H1 (cell line): ENCODE data around the gene SMCHD1. TPM values are rescaled to one million over a fixed set of nuclear protein-coding genes. Genes with fewer than 3 reads are reported as not detected.

Experiments
- ZNF274 ChIP-seq: IDR thresholded peaks from 2 replicates; pipeline ENCODE4 v1.7.0; 2012; ENCODE audit warnings: low read length, borderline replicate concordance; ENCODE audit errors: extremely low read depth
- polyA plus RNA-seq, 7 experiments: library from polyadenylated mRNA; depleted of rRNA in 3 of 7; stranded (reverse) in 5 of 7; unstranded in 2 of 7; fragments of >200 nt in 5 of 7; fragments of 200-250 nt in 2 of 7; gene quantifications; 1 replicate in 5 of 7; 2 replicates in 1 of 7; 4 replicates in 1 of 7; pipeline versions ENCODE4 v1.2.1 to v1.2.3, GENCODE V29; 2011 to 2013; ENCODE audit warnings: missing spikeins in 2 of 7, mixed read lengths in 2 of 7
- total RNA-seq: library from RNA; stranded (reverse); fragmentation: NEBNext Ultra II Directional; extraction: Animal tissue kit (Norgen Biotek cat#: 25700); gene quantifications from 2 replicates; pipeline ENCODE4 v1.2.1, GENCODE V29; 2021
- TF ChIP-seq, protein P1 (sequence below): fragments of 300-600 bp; sonication (generic); IDR thresholded peaks from 2 replicates; pipeline ENCODE4 v1.7.1; 2012; ENCODE audit warnings: low read length, moderate library complexity, mild to moderate bottlenecking, inconsistent platforms; ENCODE audit not compliant: insufficient replicate concordance

The SMCHD1 gene
- total and polyA plus RNA-seq, 2 of the 8 experiments (the other 6 are each of a cell fraction or from before 2014, with no cell fraction given), result 9.3 to 32.0 TPM

DNA sequence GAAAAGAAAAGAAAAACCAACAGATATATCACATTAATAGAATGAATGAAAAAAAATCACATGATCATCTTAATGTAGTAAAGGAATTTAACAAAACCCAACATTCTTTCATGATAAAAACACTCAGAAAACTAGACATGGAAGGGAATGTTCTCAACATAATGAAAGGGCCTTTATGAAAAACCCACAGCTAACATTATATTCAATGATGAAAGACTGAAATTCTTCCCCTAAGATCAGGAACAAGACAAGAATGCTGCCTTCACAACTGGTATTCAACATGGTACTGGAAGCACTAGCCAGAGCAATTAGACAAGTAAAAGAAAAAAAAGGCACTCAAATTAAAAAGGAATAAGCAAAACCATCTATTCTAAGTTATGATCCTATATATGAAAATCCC is 162.8 kb downstream of the SMCHD1 start (continued):
- TF ChIP-seq, protein P1, sequence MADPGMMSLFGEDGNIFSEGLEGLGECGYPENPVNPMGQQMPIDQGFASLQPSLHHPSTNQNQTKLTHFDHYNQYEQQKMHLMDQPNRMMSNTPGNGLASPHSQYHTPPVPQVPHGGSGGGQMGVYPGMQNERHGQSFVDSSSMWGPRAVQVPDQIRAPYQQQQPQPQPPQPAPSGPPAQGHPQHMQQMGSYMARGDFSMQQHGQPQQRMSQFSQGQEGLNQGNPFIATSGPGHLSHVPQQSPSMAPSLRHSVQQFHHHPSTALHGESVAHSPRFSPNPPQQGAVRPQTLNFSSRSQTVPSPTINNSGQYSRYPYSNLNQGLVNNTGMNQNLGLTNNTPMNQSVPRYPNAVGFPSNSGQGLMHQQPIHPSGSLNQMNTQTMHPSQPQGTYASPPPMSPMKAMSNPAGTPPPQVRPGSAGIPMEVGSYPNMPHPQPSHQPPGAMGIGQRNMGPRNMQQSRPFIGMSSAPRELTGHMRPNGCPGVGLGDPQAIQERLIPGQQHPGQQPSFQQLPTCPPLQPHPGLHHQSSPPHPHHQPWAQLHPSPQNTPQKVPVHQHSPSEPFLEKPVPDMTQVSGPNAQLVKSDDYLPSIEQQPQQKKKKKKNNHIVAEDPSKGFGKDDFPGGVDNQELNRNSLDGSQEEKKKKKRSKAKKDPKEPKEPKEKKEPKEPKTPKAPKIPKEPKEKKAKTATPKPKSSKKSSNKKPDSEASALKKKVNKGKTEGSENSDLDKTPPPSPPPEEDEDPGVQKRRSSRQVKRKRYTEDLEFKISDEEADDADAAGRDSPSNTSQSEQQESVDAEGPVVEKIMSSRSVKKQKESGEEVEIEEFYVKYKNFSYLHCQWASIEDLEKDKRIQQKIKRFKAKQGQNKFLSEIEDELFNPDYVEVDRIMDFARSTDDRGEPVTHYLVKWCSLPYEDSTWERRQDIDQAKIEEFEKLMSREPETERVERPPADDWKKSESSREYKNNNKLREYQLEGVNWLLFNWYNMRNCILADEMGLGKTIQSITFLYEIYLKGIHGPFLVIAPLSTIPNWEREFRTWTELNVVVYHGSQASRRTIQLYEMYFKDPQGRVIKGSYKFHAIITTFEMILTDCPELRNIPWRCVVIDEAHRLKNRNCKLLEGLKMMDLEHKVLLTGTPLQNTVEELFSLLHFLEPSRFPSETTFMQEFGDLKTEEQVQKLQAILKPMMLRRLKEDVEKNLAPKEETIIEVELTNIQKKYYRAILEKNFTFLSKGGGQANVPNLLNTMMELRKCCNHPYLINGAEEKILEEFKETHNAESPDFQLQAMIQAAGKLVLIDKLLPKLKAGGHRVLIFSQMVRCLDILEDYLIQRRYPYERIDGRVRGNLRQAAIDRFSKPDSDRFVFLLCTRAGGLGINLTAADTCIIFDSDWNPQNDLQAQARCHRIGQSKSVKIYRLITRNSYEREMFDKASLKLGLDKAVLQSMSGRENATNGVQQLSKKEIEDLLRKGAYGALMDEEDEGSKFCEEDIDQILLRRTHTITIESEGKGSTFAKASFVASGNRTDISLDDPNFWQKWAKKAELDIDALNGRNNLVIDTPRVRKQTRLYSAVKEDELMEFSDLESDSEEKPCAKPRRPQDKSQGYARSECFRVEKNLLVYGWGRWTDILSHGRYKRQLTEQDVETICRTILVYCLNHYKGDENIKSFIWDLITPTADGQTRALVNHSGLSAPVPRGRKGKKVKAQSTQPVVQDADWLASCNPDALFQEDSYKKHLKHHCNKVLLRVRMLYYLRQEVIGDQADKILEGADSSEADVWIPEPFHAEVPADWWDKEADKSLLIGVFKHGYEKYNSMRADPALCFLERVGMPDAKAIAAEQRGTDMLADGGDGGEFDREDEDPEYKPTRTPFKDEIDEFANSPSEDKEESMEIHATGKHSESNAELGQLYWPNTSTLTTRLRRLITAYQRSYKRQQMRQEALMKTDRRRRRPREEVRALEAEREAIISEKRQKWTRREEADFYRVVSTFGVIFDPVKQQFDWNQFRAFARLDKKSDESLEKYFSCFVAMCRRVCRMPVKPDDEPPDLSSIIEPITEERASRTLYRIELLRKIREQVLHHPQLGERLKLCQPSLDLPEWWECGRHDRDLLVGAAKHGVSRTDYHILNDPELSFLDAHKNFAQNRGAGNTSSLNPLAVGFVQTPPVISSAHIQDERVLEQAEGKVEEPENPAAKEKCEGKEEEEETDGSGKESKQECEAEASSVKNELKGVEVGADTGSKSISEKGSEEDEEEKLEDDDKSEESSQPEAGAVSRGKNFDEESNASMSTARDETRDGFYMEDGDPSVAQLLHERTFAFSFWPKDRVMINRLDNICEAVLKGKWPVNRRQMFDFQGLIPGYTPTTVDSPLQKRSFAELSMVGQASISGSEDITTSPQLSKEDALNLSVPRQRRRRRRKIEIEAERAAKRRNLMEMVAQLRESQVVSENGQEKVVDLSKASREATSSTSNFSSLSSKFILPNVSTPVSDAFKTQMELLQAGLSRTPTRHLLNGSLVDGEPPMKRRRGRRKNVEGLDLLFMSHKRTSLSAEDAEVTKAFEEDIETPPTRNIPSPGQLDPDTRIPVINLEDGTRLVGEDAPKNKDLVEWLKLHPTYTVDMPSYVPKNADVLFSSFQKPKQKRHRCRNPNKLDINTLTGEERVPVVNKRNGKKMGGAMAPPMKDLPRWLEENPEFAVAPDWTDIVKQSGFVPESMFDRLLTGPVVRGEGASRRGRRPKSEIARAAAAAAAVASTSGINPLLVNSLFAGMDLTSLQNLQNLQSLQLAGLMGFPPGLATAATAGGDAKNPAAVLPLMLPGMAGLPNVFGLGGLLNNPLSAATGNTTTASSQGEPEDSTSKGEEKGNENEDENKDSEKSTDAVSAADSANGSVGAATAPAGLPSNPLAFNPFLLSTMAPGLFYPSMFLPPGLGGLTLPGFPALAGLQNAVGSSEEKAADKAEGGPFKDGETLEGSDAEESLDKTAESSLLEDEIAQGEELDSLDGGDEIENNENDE, result no peak
- TF ChIP-seq ZNF274, result no peak
